Esophagus muscularis mucosa (tissue), 4 donors: ENCODE measurements around the gene SLC7A4. TPM values are rescaled to one million over a fixed set of nuclear protein-coding genes. Genes with fewer than 3 reads are reported as not detected.

Experiments used
- DNase-seq: peaks from one replicate; pipeline ENCODE4 v3.0.0-alpha.2; 2017; ENCODE audit errors: extremely low spot score
- H3K27ac ChIP-seq, 4 donors: fragments of 200-600 bp; sonication (generic); replicated peaks in 1 of 4; 1 replicate in 3 of 4; 2 replicates in 1 of 4; pipeline ENCODE4 v1.5.1; 2016 to 2019; ENCODE audit warnings: mild to moderate bottlenecking in 1 of 4
- H3K27me3 ChIP-seq, 4 donors: fragments of 200-600 bp; sonication (generic); one replicate each; pipeline versions ENCODE4 v1.5.1 to v1.6.0; 2016 to 2019
- H3K36me3 ChIP-seq, 4 donors: fragments of 200-600 bp; sonication (generic); one replicate each; pipeline ENCODE4 v1.5.1; 2016 to 2019
- H3K4me1 ChIP-seq, 4 donors: fragments of 200-600 bp; sonication (generic); one replicate each; pipeline ENCODE4 v1.5.1; 2016 to 2019
- H3K4me3 ChIP-seq, 4 donors: fragments of 200-600 bp; sonication (generic); 1 replicate in 2 of 4; 2 replicates in 2 of 4; pipeline ENCODE4 v1.5.1; 2016 to 2019; ENCODE audit warnings: mild to moderate bottlenecking in 4 of 4, moderate library complexity in 1 of 4
- H3K9me3 ChIP-seq, 4 donors: fragments of 200-600 bp; sonication (generic); 1 replicate in 3 of 4; 2 replicates in 1 of 4; pipeline ENCODE4 v1.5.1; 2016 to 2019
- EP300 ChIP-seq: sonication (generic); formaldehyde crosslinking; IDR thresholded peaks from one replicate; pipeline ENCODE4 v1.6.1; 2017; ENCODE audit warnings: antibody characterized with exemption
- POLR2A ChIP-seq: fragments of 450-650 bp; IDR thresholded peaks from one replicate; pipeline ENCODE4 v1.6.1; 2017; ENCODE audit warnings: antibody characterized with exemption, moderate library complexity, mild to moderate bottlenecking, low read depth
- POLR2AphosphoS5 ChIP-seq, 2 donors: sonication (generic); formaldehyde crosslinking; IDR thresholded peaks; one replicate each; pipeline ENCODE4 v1.6.1; 2017; ENCODE audit warnings: antibody characterized with exemption in 2 of 2
- WGBS: methylation state at CpG from one replicate; pipeline ENCODE4 v1.1.5; 2018; 5-methylcytosine and 5-hydroxymethylcytosine counted together
- intact Hi-C: fragments of 100-400 bp; cut with DNase I; formaldehyde crosslinking; loops from one replicate; pipeline ENCODE4 v1.15.1; 2023
- total RNA-seq, 4 donors: library from RNA; depleted of rRNA; stranded (reverse); fragments of >200 nt; gene quantifications; one replicate each; pipeline versions ENCODE4 v1.1.0 to v1.2.1, GENCODE V29; 2016
- TF ChIP-seq, protein P1 (sequence below), 3 experiments: fragments of 200-600 bp in 2 of 3; fragments of 450-650 bp in 1 of 3; sonication (generic) in 2 of 3; IDR thresholded peaks; one replicate each; pipeline ENCODE4 v1.5.1; 2017 to 2019; ENCODE audit warnings: antibody characterized with exemption in 3 of 3, mild to moderate bottlenecking in 2 of 3, moderate library complexity in 1 of 3

The SLC7A4 gene
- total RNA-seq, 4 donors from 2014 or later, result 0.23 to 0.42 (median 0.36) TPM

- peaks cover 0 to 19% (median 0%) of the 10 kb centered on the region in 4 donors for H3K27me3 ChIP-seq
- TF ChIP-seq EP300, result no peak
- TF ChIP-seq, protein P1, sequence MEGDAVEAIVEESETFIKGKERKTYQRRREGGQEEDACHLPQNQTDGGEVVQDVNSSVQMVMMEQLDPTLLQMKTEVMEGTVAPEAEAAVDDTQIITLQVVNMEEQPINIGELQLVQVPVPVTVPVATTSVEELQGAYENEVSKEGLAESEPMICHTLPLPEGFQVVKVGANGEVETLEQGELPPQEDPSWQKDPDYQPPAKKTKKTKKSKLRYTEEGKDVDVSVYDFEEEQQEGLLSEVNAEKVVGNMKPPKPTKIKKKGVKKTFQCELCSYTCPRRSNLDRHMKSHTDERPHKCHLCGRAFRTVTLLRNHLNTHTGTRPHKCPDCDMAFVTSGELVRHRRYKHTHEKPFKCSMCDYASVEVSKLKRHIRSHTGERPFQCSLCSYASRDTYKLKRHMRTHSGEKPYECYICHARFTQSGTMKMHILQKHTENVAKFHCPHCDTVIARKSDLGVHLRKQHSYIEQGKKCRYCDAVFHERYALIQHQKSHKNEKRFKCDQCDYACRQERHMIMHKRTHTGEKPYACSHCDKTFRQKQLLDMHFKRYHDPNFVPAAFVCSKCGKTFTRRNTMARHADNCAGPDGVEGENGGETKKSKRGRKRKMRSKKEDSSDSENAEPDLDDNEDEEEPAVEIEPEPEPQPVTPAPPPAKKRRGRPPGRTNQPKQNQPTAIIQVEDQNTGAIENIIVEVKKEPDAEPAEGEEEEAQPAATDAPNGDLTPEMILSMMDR (IDR thresholded peaks at IDR 0.05), result no peak
- H3K9me3 ChIP-seq, result no peaks in the 10 kb centered on the region
- H3K4me1 ChIP-seq, result no peaks in the 10 kb centered on the region
- no peaks in the 10 kb centered on the region for H3K36me3 ChIP-seq
- no peak overlapping the region for H3K27ac ChIP-seq
- no peak overlapping the region for H3K4me3 ChIP-seq
- 82% methylated on average over 20 of the region's 21 CpGs for WGBS
- DNase-seq, result no peak
- intact Hi-C loops, result no loop called here
These were observed 44.7 kb upstream of the SLC7A4 start for GRCh38 chr22:21076912-21077625.

DNA sequence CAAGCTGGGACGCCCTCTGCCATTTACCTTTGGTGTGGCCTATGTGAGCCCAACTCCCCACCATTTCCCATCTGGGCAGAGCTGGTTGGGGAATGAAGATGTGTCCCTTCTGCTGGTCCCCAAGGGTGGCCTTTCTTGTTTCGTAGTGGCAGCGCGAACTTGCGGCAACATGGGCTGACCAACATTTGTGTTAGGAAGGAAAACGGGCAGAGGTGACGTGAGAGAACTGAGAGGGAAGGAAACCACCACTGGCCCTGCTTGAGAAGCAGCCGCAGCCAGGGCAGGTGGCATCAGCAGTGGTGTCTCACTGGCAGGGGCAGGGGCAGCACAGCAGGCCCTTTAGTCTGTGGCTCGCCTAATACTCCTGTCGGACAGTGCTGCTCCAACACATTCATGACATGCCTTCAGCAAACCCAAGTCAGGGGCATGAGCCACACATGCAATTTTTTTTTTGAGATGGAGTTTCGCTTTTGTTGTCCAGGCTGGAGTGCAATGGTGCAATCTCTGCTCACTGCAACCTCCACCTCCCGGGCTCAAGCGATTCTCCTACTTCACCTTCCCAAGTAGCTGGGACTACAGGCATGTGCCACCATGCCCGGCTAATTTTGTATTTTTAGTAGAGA, 43.3 kb upstream of the SLC7A4 start:
- H3K9me3 ChIP-seq, result no peaks in the 10 kb centered on the region
- intact Hi-C loops, result no loop called here
- 93% methylated on average over 12 of the region's 14 CpGs for WGBS
- no peaks in the 10 kb centered on the region for H3K4me1 ChIP-seq
- DNase-seq, result no peak
- H3K27me3 ChIP-seq, result peaks cover 0 to 16% (median 0%) of the 10 kb centered on the region in 4 donors
- TF ChIP-seq POLR2AphosphoS5 (IDR thresholded peaks at IDR 0.05) (no peak), EP300 (no peak), POLR2A (no peak)
- TF ChIP-seq, protein P1 (IDR thresholded peaks at IDR 0.05), result no peak
- H3K27ac ChIP-seq, result no peak overlapping the region
- no peaks in the 10 kb centered on the region for H3K36me3 ChIP-seq
- H3K4me3 ChIP-seq, result no peak overlapping the region

DNA sequence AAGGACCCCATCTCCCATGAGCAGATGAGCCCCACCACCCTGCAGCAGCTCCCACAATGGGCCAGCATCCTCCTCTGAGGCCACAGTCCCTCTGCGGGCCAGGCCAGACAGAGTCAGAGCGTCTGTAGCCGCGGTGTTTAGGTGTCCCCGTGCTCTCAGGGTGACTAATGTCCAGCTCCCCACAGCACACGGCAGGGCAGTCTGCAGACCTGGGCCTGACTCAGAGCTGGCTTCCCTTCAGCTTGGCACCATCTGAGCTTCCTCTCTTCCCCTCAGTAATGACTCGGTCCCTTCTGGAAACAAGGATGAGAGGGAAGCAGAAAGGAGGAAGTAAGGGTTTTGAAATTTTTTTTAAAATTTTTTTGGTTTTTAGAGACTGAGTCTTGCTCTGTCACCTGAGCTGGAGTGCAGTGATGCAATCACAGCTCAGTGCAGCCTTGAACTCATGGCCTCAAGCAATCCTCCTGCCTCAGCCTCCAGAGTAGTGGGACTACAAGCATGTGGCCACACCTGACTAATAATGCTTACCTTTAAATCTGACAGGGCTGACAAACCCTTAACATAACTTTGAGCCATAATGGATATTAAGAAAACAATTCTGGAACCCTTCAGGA, 41.8 kb upstream of the SLC7A4 start:
- no peaks in the 10 kb centered on the region for H3K4me1 ChIP-seq
- no peaks in the 10 kb centered on the region for H3K36me3 ChIP-seq
- peaks cover 0 to 14% (median 0%) of the 10 kb centered on the region in 4 donors for H3K27me3 ChIP-seq
- TF ChIP-seq EP300, result no peak
- no peak for TF ChIP-seq POLR2AphosphoS5 (IDR thresholded peaks at IDR 0.05)
- TF ChIP-seq, protein P1 (IDR thresholded peaks at IDR 0.05), result no peak
- no peak for TF ChIP-seq POLR2A
- H3K27ac ChIP-seq, result no peak overlapping the region
- no peak overlapping the region for H3K4me3 ChIP-seq
- H3K9me3 ChIP-seq, result no peaks in the 10 kb centered on the region
- intact Hi-C loops, result no loop called here
- WGBS, result 71% methylated on average over 7 of the region's 7 CpGs
- DNase-seq, result no peak

GRCh38 chr22:21073482-21073881, 41.1 kb upstream of the SLC7A4 start:
- Histone ChIP-seq H3K4me1 (no peaks in the 10 kb centered on the region), H3K9me3 (no peaks in the 10 kb centered on the region), H3K27ac (no peak overlapping the region), H3K36me3 (no peaks in the 10 kb centered on the region), H3K27me3 (peaks cover 0 to 8% (median 0%) of the 10 kb centered on the region in 4 donors), H3K4me3 (no peak overlapping the region)
- DNase-seq, result no peak
- no peak for TF ChIP-seq EP300
- no peak for TF ChIP-seq POLR2AphosphoS5 (IDR thresholded peaks at IDR 0.05)
- TF ChIP-seq, protein P1 (IDR thresholded peaks at IDR 0.05), result no peak
- TF ChIP-seq POLR2A, result no peak
- intact Hi-C loops, result no loop called here
- WGBS, result 93% methylated on average over 5 of the region's 5 CpGs
